Stomach (tissue), 4 donors: ENCODE data around the gene ASTN2.

Source experiments
- CTCF ChIP-seq, 7 experiments: fragments of 450-650 bp in 4 of 7; fragments of 200-600 bp in 3 of 7; sonication (generic) in 3 of 7; IDR thresholded peaks; one replicate each; pipeline ENCODE4 v1.5.1; 2016 to 2019; ENCODE audit warnings: antibody characterized with exemption in 7 of 7, control low read depth in 2 of 7, mild to moderate bottlenecking in 1 of 7
- EP300 ChIP-seq: sonication (generic); formaldehyde crosslinking; IDR thresholded peaks from one replicate; pipeline ENCODE4 v1.6.1; 2017; ENCODE audit warnings: antibody characterized with exemption
- POLR2A ChIP-seq, 4 donors: fragments of 450-650 bp; IDR thresholded peaks; one replicate each; pipeline ENCODE4 v1.6.1; 2016; ENCODE audit warnings: antibody characterized with exemption in 4 of 4, control low read depth in 2 of 4, mild to moderate bottlenecking in 1 of 4, moderate library complexity in 1 of 4
- POLR2AphosphoS5 ChIP-seq, 3 donors: sonication (generic); formaldehyde crosslinking; IDR thresholded peaks; one replicate each; pipeline ENCODE4 v1.6.1; 2016; ENCODE audit warnings: antibody characterized with exemption in 3 of 3

- TF ChIP-seq CTCF (IDR thresholded peaks at IDR 0.05) (no peak), POLR2A (IDR thresholded peaks at IDR 0.05) (no peak), POLR2AphosphoS5 (IDR thresholded peaks at IDR 0.05) (no peak), EP300 (no peak)
Measured at GRCh38 chr9:117416856-117417255, 2.0 kb upstream of the ASTN2 start.
